NB4 (cell line): Measurements from ENCODE around the gene ASXL1.

Experiments
- POLR2A ChIP-seq: IDR thresholded peaks from 2 replicates; pipeline ENCODE4 v1.6.1; 2011; ENCODE audit warnings: mild to moderate bottlenecking; ENCODE audit not compliant: insufficient read length; ENCODE audit errors: extremely low read depth
- TF ChIP-seq, protein P1 (sequence below): IDR thresholded peaks from one replicate; pipeline ENCODE4 v1.5.1; 2012; ENCODE audit warnings: low read depth, low read length
- TF ChIP-seq, protein P2 (sequence below): IDR thresholded peaks from 2 replicates; pipeline ENCODE4 v1.6.1; 2011; ENCODE audit warnings: low read depth, low read length

DNA sequence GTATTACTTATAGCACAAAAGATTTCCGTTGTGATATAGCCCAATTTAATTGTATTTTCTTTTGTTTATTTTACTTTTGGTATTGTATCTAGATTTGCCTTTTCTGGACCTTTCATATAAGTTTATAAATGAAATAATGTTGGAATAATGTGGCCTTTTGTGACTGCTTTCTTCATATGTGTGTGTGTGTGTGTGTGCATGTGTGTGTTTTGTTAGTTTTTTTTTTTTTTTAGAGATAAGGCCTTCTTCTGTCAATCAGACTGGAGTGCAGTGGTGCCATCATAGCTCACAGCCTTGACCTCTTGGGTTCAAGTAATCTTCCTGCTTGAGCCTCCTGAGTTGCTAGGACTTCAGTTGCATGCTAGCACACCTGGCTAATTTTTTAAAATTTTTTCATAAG is 37.8 kb upstream of the ASXL1 start:
- TF ChIP-seq, protein P1, sequence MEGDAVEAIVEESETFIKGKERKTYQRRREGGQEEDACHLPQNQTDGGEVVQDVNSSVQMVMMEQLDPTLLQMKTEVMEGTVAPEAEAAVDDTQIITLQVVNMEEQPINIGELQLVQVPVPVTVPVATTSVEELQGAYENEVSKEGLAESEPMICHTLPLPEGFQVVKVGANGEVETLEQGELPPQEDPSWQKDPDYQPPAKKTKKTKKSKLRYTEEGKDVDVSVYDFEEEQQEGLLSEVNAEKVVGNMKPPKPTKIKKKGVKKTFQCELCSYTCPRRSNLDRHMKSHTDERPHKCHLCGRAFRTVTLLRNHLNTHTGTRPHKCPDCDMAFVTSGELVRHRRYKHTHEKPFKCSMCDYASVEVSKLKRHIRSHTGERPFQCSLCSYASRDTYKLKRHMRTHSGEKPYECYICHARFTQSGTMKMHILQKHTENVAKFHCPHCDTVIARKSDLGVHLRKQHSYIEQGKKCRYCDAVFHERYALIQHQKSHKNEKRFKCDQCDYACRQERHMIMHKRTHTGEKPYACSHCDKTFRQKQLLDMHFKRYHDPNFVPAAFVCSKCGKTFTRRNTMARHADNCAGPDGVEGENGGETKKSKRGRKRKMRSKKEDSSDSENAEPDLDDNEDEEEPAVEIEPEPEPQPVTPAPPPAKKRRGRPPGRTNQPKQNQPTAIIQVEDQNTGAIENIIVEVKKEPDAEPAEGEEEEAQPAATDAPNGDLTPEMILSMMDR = no peak
- TF ChIP-seq POLR2A = no peak
- TF ChIP-seq, protein P2, sequence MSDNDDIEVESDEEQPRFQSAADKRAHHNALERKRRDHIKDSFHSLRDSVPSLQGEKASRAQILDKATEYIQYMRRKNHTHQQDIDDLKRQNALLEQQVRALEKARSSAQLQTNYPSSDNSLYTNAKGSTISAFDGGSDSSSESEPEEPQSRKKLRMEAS = no peak
